Testis (tissue), 3 donors: Measurements from ENCODE around the gene ABCA13. TPM values are rescaled to one million over a fixed set of nuclear protein-coding genes. Genes with fewer than 3 reads are reported as not detected.

Experiments used
- DNase-seq: peaks from one replicate; pipeline ENCODE4 v3.0.0-alpha.2; 2019
- H3K27ac ChIP-seq, 2 donors: fragments of 200-600 bp; sonication (generic); one replicate each; pipeline ENCODE4 v1.5.1; 2019
- H3K27me3 ChIP-seq: fragments of 200-600 bp; sonication (generic); one replicate; pipeline ENCODE4 v1.5.1; 2019
- H3K36me3 ChIP-seq: fragments of 200-600 bp; sonication (generic); one replicate; pipeline ENCODE4 v1.5.1; 2017; ENCODE audit warnings: low read depth; ENCODE audit errors: missing control alignments
- H3K4me1 ChIP-seq: fragments of 200-600 bp; sonication (generic); one replicate; pipeline ENCODE4 v1.5.1; 2019
- H3K4me3 ChIP-seq, 2 donors: fragments of 200-600 bp; sonication (generic); one replicate each; pipeline ENCODE4 v1.5.1; 2017 to 2019
- H3K9me3 ChIP-seq: fragments of 200-600 bp; sonication (generic); one replicate; pipeline ENCODE4 v1.5.1; 2017
- POLR2A ChIP-seq: fragments of 450-650 bp; IDR thresholded peaks from one replicate; pipeline ENCODE4 v1.6.1; 2017; ENCODE audit warnings: antibody characterized with exemption, mild to moderate bottlenecking, moderate library complexity
- WGBS, 2 donors: methylation state at CpG; one replicate each; pipeline ENCODE4 v1.1.5; 2018; 5-methylcytosine and 5-hydroxymethylcytosine counted together
- intact Hi-C: fragments of 100-400 bp; cut with DNase I; formaldehyde crosslinking; loops from one replicate; pipeline ENCODE4 v1.15.1; 2023; ENCODE audit warnings: low total_unique reads
- polyA plus RNA-seq: library from polyadenylated mRNA; stranded (reverse); fragments of 350-450 nt; fragmentation: Illumina TruSeq; extraction: RNeasy Lipid Tissue Mini Kit (QIAGEN cat#74804); gene quantifications from one replicate; pipeline ENCODE4 v1.2.3, GENCODE V29; 2014; ENCODE audit warnings: low read depth, low replicate concordance; ENCODE audit not compliant: insufficient read depth
- total RNA-seq, 2 donors: library from RNA; depleted of rRNA; stranded (reverse); fragments of >200 nt; gene quantifications; one replicate each; pipeline ENCODE4 v1.2.3, GENCODE V29; 2016
- TF ChIP-seq, protein P1 (sequence below), 3 experiments: fragments of 450-650 bp in 2 of 3; fragments of 200-600 bp in 1 of 3; sonication (generic) in 1 of 3; IDR thresholded peaks; one replicate each; pipeline ENCODE4 v1.5.1; 2016 to 2019; ENCODE audit warnings: antibody characterized with exemption in 3 of 3, mild to moderate bottlenecking in 2 of 3, moderate library complexity in 1 of 3

Gene ABCA13
- total and polyA plus RNA-seq, 3 donors from 2014 or later = 3.5 to 7.3 (median 4.3) TPM

- Histone ChIP-seq H3K4me1 (no peaks in the 10 kb centered on the region), H3K27me3 (no peaks in the 10 kb centered on the region), H3K27ac (no peak overlapping the region), H3K4me3 (no peak overlapping the region), H3K36me3 (no peaks in the 10 kb centered on the region), H3K9me3 (no peaks in the 10 kb centered on the region)
- intact Hi-C loops = no loop called here
- 95 to 97% methylated on average over 6 of the region's 6 CpGs for WGBS, 2 donors
- TF ChIP-seq, protein P1, sequence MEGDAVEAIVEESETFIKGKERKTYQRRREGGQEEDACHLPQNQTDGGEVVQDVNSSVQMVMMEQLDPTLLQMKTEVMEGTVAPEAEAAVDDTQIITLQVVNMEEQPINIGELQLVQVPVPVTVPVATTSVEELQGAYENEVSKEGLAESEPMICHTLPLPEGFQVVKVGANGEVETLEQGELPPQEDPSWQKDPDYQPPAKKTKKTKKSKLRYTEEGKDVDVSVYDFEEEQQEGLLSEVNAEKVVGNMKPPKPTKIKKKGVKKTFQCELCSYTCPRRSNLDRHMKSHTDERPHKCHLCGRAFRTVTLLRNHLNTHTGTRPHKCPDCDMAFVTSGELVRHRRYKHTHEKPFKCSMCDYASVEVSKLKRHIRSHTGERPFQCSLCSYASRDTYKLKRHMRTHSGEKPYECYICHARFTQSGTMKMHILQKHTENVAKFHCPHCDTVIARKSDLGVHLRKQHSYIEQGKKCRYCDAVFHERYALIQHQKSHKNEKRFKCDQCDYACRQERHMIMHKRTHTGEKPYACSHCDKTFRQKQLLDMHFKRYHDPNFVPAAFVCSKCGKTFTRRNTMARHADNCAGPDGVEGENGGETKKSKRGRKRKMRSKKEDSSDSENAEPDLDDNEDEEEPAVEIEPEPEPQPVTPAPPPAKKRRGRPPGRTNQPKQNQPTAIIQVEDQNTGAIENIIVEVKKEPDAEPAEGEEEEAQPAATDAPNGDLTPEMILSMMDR (IDR thresholded peaks at IDR 0.05) = no peak
- TF ChIP-seq POLR2A = no peak
- no peak for DNase-seq
Observed at GRCh38 chr7:48384180-48384752, 213.0 kb downstream of the ABCA13 start.

- Histone ChIP-seq H3K27ac (no peak overlapping the region), H3K4me1 (no peaks in the 10 kb centered on the region), H3K9me3 (no peaks in the 10 kb centered on the region), H3K36me3 (no peaks in the 10 kb centered on the region), H3K4me3 (no peak overlapping the region), H3K27me3 (no peaks in the 10 kb centered on the region)
- no peak for TF ChIP-seq POLR2A
- TF ChIP-seq, protein P1 (IDR thresholded peaks at IDR 0.05) = no peak
- no peak for DNase-seq
- intact Hi-C loops = no loop called here
- 90 to 92% methylated on average over 2 of the region's 2 CpGs for WGBS, 2 donors
Observed at GRCh38 chr7:48387932-48388331, 216.7 kb downstream of the ABCA13 start.

DNA sequence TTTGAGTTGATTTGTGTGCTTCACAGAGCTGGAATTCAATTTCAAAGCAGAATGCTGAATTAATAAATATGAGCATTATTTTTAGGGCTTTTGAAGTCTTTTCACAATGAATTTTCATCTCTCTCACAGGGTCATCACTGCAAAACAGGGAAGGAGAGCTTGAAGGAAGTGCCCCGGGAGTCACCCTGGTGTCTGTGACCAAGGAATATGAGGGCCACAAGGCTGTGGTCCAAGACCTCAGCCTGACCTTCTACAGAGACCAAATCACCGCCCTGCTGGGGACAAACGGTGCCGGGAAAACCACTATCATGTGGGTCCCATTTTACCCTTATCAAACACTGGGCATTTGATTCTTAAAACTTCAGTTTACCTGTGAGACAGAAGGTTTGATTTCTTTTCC lies 217.7 kb downstream of the ABCA13 start:
- Histone ChIP-seq H3K27ac (no peak overlapping the region), H3K4me3 (no peak overlapping the region), H3K27me3 (no peaks in the 10 kb centered on the region), H3K4me1 (no peaks in the 10 kb centered on the region), H3K9me3 (no peaks in the 10 kb centered on the region), H3K36me3 (no peaks in the 10 kb centered on the region)
- 84 to 93% methylated on average over 4 of the region's 4 CpGs for WGBS, 2 donors
- intact Hi-C loops = no loop called here
- no peak for DNase-seq
- no peak for TF ChIP-seq POLR2A
- TF ChIP-seq, protein P1 (IDR thresholded peaks at IDR 0.05) = no peak

GRCh38 chr7:48389977-48390376 lies 218.7 kb downstream of the ABCA13 start:
- no peaks in the 10 kb centered on the region for H3K4me1 ChIP-seq
- H3K27me3 ChIP-seq = no peaks in the 10 kb centered on the region
- intact Hi-C loops = no loop called here
- DNase-seq = no peak
- no peak for TF ChIP-seq POLR2A
- TF ChIP-seq, protein P1 (IDR thresholded peaks at IDR 0.05) = no peak
- H3K4me3 ChIP-seq = no peak overlapping the region
- no peaks in the 10 kb centered on the region for H3K36me3 ChIP-seq
- 57 to 63% methylated on average over 2 of the region's 2 CpGs for WGBS, 2 donors
- H3K9me3 ChIP-seq = no peaks in the 10 kb centered on the region
- H3K27ac ChIP-seq = no peak overlapping the region
